HG03103 (cell line): ENCODE measurements around the gene GAREM2.
"Not testable (repeated sequence)": the region's sequence is repeated elsewhere in the genome, so short reads cannot be mapped to it uniquely, and the experiment has no call there.

Source experiments
- ATAC-seq: cut with Tn5 transposase; IDR thresholded peaks from one replicate; pipeline ENCODE4 v1.9.1; 2021; ENCODE audit warnings: low read depth; ENCODE audit not compliant: unreplicated experiment

The GAREM2 gene

DNA sequence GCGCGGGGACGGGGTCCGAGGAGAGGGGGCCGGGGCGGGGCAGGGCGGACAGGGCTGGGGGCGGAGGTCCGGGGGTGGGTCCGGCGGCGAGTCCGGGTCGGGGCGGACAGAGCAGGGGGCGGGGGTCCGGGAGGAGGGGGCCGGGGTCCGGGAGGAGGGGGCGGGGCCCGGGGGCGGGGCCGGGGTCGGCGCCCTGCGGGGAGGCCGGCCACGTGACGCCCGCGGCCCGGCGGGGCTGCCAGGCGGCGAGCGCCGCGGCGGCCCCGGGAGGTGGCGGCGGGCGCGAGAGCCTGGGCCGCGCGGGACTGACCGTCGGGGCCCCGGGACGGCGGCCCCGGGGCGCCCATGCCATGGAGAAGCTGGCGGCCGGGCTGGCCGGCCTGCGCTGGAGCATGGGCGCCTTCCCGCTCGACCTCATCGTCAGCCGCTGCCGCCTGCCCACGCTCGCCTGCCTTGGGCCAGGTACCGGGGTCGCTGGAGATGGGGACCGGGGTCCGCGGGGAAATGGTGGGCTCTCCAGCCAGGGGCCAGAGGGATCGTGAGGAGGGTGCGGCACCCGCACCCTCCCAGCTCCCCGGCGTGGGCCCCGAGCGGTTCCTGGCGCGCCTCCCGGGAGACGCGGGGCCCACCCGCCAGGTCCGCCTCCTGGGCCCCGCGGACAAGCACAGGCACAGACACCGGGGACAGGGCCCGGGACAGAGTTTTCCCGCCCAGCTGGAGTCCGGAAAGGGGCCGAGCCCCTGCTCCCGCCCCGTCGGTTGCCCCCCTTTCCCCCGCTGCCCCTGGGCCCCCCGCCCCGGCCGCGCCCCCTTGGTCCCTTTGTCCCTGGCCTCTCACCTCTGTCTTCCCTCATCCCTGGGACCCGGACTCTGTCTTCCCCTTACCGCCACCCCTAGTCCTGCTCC, at the start of gene GAREM2:
Gene GAREM2, plus strand, starts transcription at position 218 of the 905 bp plus-strand sequence. Its CDS starts 133 bp downstream, at position 351.
- no peak for ATAC-seq

GRCh38 chr2:26123426-26123825, 49.5 kb upstream of the GAREM2 start:
- ATAC-seq = no peak

GRCh38 chr2:26126074-26126473, 46.8 kb upstream of the GAREM2 start:
- ATAC-seq = no peak

GRCh38 chr2:26128176-26128575, 44.7 kb upstream of the GAREM2 start:
- no peak for ATAC-seq

- ATAC-seq = no peak
Observed at GRCh38 chr2:26130763-26131162, 42.1 kb upstream of the GAREM2 start.

- no peak for ATAC-seq
Observed at GRCh38 chr2:26136451-26136850, 36.4 kb upstream of the GAREM2 start.

DNA sequence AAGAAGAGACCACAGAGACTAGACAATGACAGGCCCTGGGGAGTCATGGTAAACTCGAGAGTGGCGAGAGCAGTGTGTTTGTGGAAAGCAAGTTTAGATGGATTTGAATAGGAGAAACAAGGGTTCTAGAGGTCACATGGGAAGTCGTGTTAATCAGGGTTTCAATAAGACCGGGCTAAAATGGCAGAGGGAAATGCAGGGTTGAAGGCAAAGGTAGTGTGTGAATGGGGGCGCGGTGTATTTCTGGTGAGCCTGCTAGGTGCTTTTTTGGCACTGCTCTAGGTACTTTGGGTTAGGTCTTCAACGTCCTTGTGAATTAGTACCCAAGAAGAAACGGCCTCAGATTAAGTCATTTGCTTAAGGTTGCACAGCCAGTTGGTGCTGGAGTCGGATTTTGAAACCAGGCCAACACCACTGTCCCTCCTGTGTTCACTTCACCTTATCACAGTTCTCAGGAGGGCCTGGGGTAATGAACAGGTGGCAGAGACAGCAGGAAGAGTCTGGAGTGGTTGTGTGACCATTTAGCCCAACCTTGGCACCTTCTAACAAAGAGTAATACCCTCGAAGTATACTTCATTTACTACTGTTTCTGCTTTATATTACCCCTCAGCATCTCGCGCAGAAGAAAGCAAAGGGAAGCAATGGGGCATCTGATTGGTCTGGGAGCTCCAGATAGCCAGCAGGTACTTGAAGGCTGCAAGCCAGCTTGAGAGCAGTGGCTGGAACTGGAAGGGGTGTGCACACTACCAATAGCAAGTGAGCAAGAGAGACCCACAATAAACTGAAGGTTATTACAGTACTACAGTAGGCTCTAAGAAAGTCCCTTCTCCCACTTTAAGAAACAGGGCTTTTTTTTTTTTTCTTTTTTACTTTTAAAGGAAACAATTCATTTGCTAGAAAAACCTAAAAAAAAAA, 33.4 kb upstream of the GAREM2 start:
- no peak for ATAC-seq

- no peak for ATAC-seq
Observed at GRCh38 chr2:26141145-26141769, 31.6 kb upstream of the GAREM2 start.

DNA sequence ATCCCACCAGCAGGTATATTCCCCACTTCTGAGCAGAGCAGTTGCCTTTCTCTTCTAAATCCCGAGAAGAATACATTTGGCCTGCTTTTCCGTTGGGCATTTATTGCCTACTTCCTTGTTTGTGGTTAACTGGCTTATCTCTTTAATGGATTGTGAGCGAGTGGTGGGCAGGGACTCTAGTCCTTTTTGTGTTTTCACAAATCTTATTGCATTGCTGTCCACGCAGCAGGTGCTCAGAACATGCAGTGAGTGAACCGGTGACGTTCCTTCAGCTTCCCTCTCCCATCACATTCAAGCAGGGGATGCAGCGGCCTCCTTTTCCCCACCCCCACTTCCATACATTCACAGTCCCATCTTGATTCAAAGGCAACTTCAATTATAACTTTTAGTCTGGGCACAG, 28.9 kb upstream of the GAREM2 start:
- ATAC-seq = no peak

- no peak for ATAC-seq
Observed at GRCh38 chr2:26144953-26145680, 27.8 kb upstream of the GAREM2 start.

DNA sequence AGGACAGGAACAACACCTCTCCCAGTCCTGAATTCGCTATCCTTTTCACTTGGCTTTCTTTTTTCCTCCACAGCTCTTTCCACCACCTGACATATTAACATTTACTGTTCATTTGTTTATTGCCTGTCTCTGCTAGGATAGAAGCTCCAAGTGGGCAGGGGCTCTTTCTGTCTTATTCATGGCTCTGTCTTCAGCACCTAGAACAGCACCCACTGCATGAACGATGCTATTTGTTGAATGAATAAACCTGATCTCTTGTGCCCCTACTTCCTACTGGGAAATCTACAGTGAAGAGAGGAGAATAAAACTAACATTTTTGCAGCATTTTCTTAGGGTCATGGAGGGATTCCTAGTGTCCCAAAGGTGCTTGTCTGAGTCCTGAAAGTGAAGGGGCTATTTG, 24.4 kb upstream of the GAREM2 start:
- no peak for ATAC-seq

GRCh38 chr2:26150243-26150642, 22.6 kb upstream of the GAREM2 start:
- ATAC-seq = no peak

- ATAC-seq = no peak
Observed at GRCh38 chr2:26157580-26157979, 15.3 kb upstream of the GAREM2 start.

DNA sequence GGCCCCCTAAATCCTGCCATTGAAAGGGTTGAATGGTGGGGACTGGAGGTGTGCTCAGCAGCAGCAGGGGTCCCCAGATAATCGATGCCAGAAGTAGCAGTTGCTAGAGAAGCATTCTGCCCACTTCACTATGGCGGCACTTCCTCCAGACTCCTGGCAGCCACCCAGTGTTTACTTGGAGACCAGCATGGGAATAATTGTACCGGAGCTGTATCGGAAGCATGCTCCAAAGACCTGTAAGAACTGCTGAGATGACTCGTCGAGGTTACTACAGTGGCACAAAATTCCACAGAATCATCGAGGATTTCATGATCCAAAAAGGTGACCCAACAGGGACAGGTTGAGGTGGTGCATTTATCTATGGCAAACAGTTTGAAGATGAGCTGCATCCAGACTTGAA, 11.0 kb upstream of the GAREM2 start:
- no peak for ATAC-seq

DNA sequence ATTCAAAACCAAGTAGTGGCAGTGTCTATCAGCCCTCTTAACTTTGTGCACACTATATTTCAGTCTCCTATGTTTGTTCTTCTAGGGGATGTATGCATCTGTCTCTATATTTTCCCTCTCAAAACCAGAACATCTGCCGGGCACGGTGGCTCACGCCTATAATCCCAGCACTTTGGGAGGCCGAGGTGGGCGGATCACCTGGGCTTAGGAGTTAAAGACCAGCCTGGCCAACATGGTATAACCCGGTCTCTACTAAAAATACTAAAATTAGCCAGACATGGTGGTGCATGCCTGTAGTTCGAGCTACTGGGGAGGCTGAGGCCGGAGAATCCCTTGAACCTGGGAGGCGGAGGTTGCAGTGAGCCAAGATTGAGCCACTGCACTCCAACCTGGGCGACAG, 9.9 kb upstream of the GAREM2 start:
- ATAC-seq = no peak

DNA sequence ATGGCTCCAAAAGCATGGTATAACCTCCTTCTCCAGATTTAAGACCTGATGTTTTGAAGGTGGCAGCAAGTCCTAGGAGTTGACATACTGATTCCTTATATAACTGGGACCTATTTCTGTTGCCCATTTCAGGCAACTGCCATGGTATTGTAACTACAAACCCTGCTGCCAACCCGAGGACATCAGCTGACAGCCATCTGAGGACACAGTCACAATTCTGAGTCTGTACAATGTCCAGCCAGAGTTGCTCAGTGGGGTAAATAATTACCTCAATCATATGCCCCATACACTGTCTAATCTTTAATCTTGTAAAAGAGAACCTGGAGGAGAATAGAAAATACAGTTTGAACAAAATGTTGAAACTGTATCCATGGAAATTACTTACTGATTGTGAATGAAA, 8.7 kb upstream of the GAREM2 start:
- no peak for ATAC-seq

GRCh38 chr2:26164641-26165211, 8.2 kb upstream of the GAREM2 start:
- no peak for ATAC-seq

DNA sequence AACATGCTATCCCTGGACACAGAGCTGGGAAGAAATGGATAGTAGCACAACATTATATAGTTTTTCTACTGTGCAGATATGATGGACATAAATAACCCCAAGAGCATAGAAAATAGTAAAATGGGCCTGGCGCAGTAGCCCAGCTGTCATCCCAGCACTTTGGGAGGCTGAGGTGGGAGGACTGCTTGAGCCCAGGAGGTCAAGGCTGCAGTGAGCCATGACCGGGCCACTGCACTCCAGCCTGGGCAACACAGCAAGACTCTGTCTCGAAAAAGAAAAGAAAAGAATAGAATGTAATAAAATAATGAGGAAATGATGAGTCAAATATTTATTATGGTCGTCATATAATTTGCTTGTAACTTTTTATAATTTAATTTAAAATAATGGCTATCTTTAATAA, 7.5 kb upstream of the GAREM2 start:
- no peak for ATAC-seq

DNA sequence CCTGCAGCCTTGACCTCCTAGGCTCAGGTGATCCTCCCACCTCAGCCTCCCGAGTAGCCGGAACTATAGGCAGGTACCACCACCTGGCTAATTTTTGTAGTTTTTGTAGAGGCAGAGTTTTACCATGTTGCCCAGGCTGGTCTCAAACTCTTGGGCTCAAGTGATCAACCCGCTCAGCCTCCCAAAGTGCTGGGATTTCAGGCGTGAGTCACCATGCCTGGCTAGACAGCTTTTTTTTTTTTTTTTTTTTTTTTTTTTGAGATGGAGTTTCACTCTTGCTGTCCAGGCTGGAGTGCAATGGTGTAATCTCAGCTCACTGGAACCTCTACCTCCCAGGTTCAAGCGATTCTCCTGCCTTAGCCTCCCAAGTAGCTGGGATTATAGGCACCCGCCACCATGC, 6.3 kb upstream of the GAREM2 start:
- not testable (repeated sequence) for ATAC-seq

DNA sequence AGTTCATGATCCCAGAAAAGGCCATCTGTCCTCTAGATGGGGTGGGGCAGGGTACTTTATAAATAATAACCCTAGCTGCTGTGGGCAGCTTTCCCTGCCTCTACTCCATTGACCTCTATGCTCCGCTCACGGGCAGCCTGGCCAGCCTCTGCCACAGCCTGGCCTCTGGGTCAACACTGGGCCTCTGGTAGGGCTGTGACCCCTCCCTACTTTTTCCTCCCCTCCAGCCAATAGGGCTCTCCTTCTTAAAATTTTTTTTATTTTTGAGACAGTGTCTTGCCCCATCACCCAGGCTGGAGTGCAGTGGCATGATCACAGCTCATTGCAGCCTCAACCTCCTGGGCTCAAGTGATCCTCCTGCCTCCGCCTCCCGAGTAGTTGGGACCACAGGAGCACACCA, 4.1 kb upstream of the GAREM2 start:
- ATAC-seq = no peak
